Measurements from ENCODE around the gene PCDHGA1. TPM values are rescaled to one million over a fixed set of nuclear protein-coding genes. Genes with fewer than 3 reads are reported as not detected.

The PCDHGA1 gene
- total RNA-seq, 1 experiment from 2014 or later = 0.04 TPM

GRCh38 chr5:141504216-141504615, 173.9 kb downstream of the PCDHGA1 start:
- ChIA-PET POLR2A (ENCODE audit: unreplicated experiment) (no interaction called here), CTCF (no interaction called here)
- ATAC-seq = no peak
- no peak for DNase-seq
- Histone ChIP-seq H4K20me1 (ENCODE audit: low read length) (no peaks in the 10 kb centered on the region), H3K79me2 (ENCODE audit: low read length) (no peaks in the 10 kb centered on the region), H3F3A (ENCODE audit: low read length, unreplicated experiment) (no peaks in the 10 kb centered on the region), H2AFZ (ENCODE audit: low read length) (no peak overlapping the region), H3K27ac (ENCODE audit: low read length) (no peak overlapping the region), H3K4me1 (ENCODE audit: insufficient read depth, low read length) (peaks cover 7% of the 10 kb centered on the region; the same call in 1 of the 2 replicates), H3K9me2 (replicated peaks; ENCODE audit: low read length) (no peaks in the 10 kb centered on the region), H3K36me3 (ENCODE audit: low read depth, low read length) (no peaks in the 10 kb centered on the region), H3K9me3 (ENCODE audit: low read length) (no peaks in the 10 kb centered on the region), H3K4me2 (ENCODE audit: low read length) (no peak overlapping the region), H3K4me3 (ENCODE audit: low read length) (no peak overlapping the region), H3K27me3 (ENCODE audit: low read length) (no peaks in the 10 kb centered on the region), H3K9ac (ENCODE audit: low read length) (no peak overlapping the region)
- TF ChIP-seq EZH2phosphoT487 (IDR thresholded peaks at IDR 0.05; ENCODE audit: borderline replicate concordance, low read length) (no peak), CTCF (conservative IDR thresholded peaks at IDR 0.05; ENCODE audit: low read depth, low read length) (no peak), EZH2 (IDR thresholded peaks at IDR 0.05; ENCODE audit: low read length, unreplicated experiment) (no peak)
- BruUV-seq (replicated peaks) = no TSS peak
- intact Hi-C loops (cut with micrococcal nuclease) = no loop called here

GRCh38 chr5:141506381-141507155, 176.3 kb downstream of the PCDHGA1 start:
- CTCF ChIA-PET = no interaction called here
- no peak overlapping the region for H3K4me2 ChIP-seq (ENCODE audit: low read length)
- no peaks in the 10 kb centered on the region for H4K20me1 ChIP-seq (ENCODE audit: low read length)
- no peaks in the 10 kb centered on the region for H3F3A ChIP-seq (ENCODE audit: low read length, unreplicated experiment)
- intact Hi-C loops (cut with micrococcal nuclease) = loop anchor here (5.0 kb wide), 1 partner anchor 109 kb away; the partner anchor contains the start of gene PCDHGB5
- H3K9me2 ChIP-seq (replicated peaks; ENCODE audit: low read length) = no peaks in the 10 kb centered on the region
- TF ChIP-seq EZH2phosphoT487 (IDR thresholded peaks at IDR 0.05; ENCODE audit: borderline replicate concordance, low read length) (no peak), CTCF (conservative IDR thresholded peaks at IDR 0.05; ENCODE audit: low read depth, low read length) (no peak), EZH2 (IDR thresholded peaks at IDR 0.05; ENCODE audit: low read length, unreplicated experiment) (no peak)
- no peak for DNase-seq
- no peak overlapping the region for H3K27ac ChIP-seq (ENCODE audit: low read length)
- H3K9me3 ChIP-seq (ENCODE audit: low read length) = no peaks in the 10 kb centered on the region
- no peak for ATAC-seq
- peaks cover 13% of the 10 kb centered on the region; the same call in 1 of the 2 replicates for H3K4me1 ChIP-seq (ENCODE audit: insufficient read depth, low read length)
- H3K9ac ChIP-seq (ENCODE audit: low read length) = no peak overlapping the region
- POLR2A ChIA-PET (ENCODE audit: unreplicated experiment) = no interaction called here
- no peak overlapping the region for H2AFZ ChIP-seq (ENCODE audit: low read length)
- H3K79me2 ChIP-seq (ENCODE audit: low read length) = no peaks in the 10 kb centered on the region
- no peak overlapping the region for H3K4me3 ChIP-seq (ENCODE audit: low read length)
- H3K27me3 ChIP-seq (ENCODE audit: low read length) = no peaks in the 10 kb centered on the region
- H3K36me3 ChIP-seq (ENCODE audit: low read depth, low read length) = no peaks in the 10 kb centered on the region
- no TSS peak for BruUV-seq (replicated peaks)
